ENCODE data around the gene PDXK. TPM values are rescaled to one million over a fixed set of nuclear protein-coding genes. Genes with fewer than 3 reads are reported as not detected.
A peak's percentile ranks its signal among the peaks of the same experiment; 100 is the strongest.

Gene PDXK
- total and polyA plus RNA-seq, 2 of the 13 experiments (the other 11 are each of a cell fraction or from before 2014, with no cell fraction given) = 114 to 184 TPM

DNA sequence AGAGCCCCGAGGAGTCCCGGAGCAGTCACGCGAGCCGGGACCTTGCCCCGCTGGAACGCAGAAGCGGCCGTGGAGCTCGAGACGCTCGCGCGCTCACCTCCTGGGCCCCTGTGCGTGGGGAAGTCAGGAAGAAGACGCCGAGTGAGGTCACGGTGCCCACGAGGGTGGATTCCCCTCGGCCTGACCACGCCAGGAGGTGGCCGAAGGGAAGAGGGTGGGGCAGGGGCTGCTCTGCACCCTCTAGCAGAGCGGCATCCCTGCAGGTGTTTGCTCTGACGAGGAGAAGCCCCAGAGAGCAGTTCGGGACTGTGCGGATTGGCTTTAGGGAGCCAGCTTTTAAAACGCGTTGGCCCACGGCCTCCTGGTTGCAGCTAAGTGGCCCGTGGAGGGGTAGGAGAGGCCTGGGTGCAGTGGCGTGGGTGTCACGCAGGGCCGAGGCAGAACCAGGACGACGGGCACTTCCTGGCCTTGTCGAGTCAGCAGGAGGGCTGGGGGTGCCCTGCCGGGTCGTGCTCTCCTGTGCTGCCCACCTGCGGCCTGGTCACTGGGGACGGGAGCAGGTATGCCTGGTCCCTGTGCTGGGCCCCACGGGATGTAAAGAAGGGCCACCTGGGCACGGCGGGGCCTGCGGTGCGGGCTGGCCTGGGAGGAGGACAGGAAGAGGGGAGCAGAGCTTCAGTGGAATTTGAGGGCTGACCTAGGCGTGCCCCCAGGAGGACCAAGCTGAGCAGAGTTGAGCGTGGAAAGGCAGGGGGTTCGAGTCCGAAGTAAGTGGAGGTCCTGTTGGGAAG is 1.0 kb downstream of the PDXK start (continued):
- TF ChIP-seq KDM2A (CRISPR knock-in tag; IDR thresholded peaks at IDR 0.05; ENCODE audit: borderline replicate concordance, low read depth) (peak; percentile 12; the same call in 1 of the 2 replicates), RAD21 (CRISPR knock-in tag; IDR thresholded peaks at IDR 0.05) (no peak), ZNF569 (CRISPR knock-in tag; IDR thresholded peaks at IDR 0.05; ENCODE audit: borderline replicate concordance) (no peak), TGIF2 (CRISPR knock-in tag; IDR thresholded peaks at IDR 0.05) (no peak), ZNF460 (CRISPR knock-in tag; IDR thresholded peaks at IDR 0.05; ENCODE audit: borderline replicate concordance) (no peak), FOXK1 (CRISPR knock-in tag; IDR thresholded peaks at IDR 0.05; ENCODE audit: borderline replicate concordance, low read depth) (no peak), HOXA7 (CRISPR knock-in tag; IDR thresholded peaks at IDR 0.05) (no peak), ZNF296 (CRISPR knock-in tag; conservative IDR thresholded peaks at IDR 0.05) (no peak), POLR2G (IDR thresholded peaks at IDR 0.05; ENCODE audit: low read depth, low read length) (no peak), ZNF124 (CRISPR knock-in tag; IDR thresholded peaks at IDR 0.05) (no peak), ELF3 (CRISPR knock-in tag; IDR thresholded peaks at IDR 0.05) (no peak), RARA (CRISPR knock-in tag; IDR thresholded peaks at IDR 0.05) (no peak), ZNF451 (CRISPR knock-in tag; IDR thresholded peaks at IDR 0.05) (0 out of 2 replicates have a peak, but pooled peaks have one; percentile 16), YY1 (IDR thresholded peaks at IDR 0.05; ENCODE audit: insufficient read depth, insufficient replicate concordance, low read depth, low read length) (no peak), SPEN (CRISPR knock-in tag; IDR thresholded peaks at IDR 0.05; ENCODE audit: low read depth) (0 out of 2 replicates have a peak, but pooled peaks have one; percentile 13), ARHGAP35 (CRISPR knock-in tag; IDR thresholded peaks at IDR 0.05; ENCODE audit: borderline replicate concordance) (no peak), HHEX (CRISPR knock-in tag; IDR thresholded peaks at IDR 0.05) (no peak), ZNF430 (CRISPR knock-in tag; IDR thresholded peaks at IDR 0.05) (peak; percentile 34; the same call in 1 of the 2 replicates), SETDB1 (CRISPR knock-in tag; IDR thresholded peaks at IDR 0.05; ENCODE audit: borderline replicate concordance) (no peak)
- TF ChIP-seq, protein P1, sequence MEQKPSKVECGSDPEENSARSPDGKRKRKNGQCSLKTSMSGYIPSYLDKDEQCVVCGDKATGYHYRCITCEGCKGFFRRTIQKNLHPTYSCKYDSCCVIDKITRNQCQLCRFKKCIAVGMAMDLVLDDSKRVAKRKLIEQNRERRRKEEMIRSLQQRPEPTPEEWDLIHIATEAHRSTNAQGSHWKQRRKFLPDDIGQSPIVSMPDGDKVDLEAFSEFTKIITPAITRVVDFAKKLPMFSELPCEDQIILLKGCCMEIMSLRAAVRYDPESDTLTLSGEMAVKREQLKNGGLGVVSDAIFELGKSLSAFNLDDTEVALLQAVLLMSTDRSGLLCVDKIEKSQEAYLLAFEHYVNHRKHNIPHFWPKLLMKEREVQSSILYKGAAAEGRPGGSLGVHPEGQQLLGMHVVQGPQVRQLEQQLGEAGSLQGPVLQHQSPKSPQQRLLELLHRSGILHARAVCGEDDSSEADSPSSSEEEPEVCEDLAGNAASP (CRISPR knock-in tag; IDR thresholded peaks at IDR 0.05; ENCODE audit: borderline replicate concordance) = no peak
- TF ChIP-seq, protein P2, sequence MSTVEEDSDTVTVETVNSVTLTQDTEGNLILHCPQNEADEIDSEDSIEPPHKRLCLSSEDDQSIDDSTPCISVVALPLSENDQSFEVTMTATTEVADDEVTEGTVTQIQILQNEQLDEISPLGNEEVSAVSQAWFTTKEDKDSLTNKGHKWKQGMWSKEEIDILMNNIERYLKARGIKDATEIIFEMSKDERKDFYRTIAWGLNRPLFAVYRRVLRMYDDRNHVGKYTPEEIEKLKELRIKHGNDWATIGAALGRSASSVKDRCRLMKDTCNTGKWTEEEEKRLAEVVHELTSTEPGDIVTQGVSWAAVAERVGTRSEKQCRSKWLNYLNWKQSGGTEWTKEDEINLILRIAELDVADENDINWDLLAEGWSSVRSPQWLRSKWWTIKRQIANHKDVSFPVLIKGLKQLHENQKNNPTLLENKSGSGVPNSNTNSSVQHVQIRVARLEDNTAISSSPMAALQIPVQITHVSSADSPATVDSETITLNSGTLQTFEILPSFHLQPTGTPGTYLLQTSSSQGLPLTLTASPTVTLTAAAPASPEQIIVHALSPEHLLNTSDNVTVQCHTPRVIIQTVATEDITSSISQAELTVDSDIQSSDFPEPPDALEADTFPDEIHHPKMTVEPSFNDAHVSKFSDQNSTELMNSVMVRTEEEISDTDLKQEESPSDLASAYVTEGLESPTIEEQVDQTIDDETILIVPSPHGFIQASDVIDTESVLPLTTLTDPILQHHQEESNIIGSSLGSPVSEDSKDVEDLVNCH (CRISPR knock-in tag; IDR thresholded peaks at IDR 0.05) = no peak
- TF ChIP-seq, protein P3, sequence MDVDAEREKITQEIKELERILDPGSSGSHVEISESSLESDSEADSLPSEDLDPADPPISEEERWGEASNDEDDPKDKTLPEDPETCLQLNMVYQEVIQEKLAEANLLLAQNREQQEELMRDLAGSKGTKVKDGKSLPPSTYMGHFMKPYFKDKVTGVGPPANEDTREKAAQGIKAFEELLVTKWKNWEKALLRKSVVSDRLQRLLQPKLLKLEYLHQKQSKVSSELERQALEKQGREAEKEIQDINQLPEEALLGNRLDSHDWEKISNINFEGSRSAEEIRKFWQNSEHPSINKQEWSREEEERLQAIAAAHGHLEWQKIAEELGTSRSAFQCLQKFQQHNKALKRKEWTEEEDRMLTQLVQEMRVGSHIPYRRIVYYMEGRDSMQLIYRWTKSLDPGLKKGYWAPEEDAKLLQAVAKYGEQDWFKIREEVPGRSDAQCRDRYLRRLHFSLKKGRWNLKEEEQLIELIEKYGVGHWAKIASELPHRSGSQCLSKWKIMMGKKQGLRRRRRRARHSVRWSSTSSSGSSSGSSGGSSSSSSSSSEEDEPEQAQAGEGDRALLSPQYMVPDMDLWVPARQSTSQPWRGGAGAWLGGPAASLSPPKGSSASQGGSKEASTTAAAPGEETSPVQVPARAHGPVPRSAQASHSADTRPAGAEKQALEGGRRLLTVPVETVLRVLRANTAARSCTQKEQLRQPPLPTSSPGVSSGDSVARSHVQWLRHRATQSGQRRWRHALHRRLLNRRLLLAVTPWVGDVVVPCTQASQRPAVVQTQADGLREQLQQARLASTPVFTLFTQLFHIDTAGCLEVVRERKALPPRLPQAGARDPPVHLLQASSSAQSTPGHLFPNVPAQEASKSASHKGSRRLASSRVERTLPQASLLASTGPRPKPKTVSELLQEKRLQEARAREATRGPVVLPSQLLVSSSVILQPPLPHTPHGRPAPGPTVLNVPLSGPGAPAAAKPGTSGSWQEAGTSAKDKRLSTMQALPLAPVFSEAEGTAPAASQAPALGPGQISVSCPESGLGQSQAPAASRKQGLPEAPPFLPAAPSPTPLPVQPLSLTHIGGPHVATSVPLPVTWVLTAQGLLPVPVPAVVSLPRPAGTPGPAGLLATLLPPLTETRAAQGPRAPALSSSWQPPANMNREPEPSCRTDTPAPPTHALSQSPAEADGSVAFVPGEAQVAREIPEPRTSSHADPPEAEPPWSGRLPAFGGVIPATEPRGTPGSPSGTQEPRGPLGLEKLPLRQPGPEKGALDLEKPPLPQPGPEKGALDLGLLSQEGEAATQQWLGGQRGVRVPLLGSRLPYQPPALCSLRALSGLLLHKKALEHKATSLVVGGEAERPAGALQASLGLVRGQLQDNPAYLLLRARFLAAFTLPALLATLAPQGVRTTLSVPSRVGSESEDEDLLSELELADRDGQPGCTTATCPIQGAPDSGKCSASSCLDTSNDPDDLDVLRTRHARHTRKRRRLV (CRISPR knock-in tag; IDR thresholded peaks at IDR 0.05) = no peak

All from HepG2 (cell line).